ENCODE data around the gene LBHD1.
"Not testable (repeated sequence)": the region's sequence is repeated elsewhere in the genome, so short reads cannot be mapped to it uniquely, and the experiment has no call there.

DNA sequence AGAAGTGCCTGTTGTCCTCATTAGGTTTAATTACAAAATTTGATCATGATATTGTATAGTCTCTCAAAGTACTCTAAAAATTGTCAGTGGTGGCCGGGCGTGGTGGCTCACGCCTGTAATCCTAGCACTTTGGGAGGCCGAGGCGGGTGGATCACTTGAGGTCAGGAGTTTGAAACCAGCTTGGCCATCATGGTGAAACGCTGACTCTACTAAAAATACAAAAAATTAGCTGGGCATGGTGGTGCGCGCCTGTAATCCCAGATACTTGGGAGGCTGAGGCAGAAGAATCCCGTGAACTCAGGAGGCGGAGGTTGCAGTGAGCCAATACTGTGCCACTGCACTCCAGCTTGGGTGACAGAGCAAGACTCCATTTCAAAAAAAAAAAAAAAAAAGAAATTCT lies 3.3 kb upstream of the LBHD1 start:
- TF ChIP-seq, protein P1, sequence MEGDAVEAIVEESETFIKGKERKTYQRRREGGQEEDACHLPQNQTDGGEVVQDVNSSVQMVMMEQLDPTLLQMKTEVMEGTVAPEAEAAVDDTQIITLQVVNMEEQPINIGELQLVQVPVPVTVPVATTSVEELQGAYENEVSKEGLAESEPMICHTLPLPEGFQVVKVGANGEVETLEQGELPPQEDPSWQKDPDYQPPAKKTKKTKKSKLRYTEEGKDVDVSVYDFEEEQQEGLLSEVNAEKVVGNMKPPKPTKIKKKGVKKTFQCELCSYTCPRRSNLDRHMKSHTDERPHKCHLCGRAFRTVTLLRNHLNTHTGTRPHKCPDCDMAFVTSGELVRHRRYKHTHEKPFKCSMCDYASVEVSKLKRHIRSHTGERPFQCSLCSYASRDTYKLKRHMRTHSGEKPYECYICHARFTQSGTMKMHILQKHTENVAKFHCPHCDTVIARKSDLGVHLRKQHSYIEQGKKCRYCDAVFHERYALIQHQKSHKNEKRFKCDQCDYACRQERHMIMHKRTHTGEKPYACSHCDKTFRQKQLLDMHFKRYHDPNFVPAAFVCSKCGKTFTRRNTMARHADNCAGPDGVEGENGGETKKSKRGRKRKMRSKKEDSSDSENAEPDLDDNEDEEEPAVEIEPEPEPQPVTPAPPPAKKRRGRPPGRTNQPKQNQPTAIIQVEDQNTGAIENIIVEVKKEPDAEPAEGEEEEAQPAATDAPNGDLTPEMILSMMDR (conservative IDR thresholded peaks at IDR 0.05 in 1 of 2, IDR thresholded peaks at IDR 0.05 in 1 of 2; ENCODE audit: extremely low read depth in 1 of 2, insufficient read depth in 1 of 2, low read depth in 1 of 2, low read length in 2 of 2) = not testable (repeated sequence)
- TF ChIP-seq EZH2 (IDR thresholded peaks at IDR 0.05; ENCODE audit: borderline replicate concordance, low read length) = not testable (repeated sequence)

All from mammary epithelial cell (primary cell).